Measurements from ENCODE around the gene SBNO1.

GRCh38 chr12:123358035-123358434, 6.6 kb downstream of the SBNO1 start:
- TF ChIP-seq CTCF (IDR thresholded peaks at IDR 0.05), result no peak
- TF ChIP-seq EZH2 (IDR thresholded peaks at IDR 0.05; ENCODE audit: borderline replicate concordance, insufficient read depth, low read depth, low read length, poor library complexity, severe bottlenecking), result no peak
